K562 (cell line): ENCODE results near the gene HDAC9. TPM values are rescaled to one million over a fixed set of nuclear protein-coding genes. Genes with fewer than 3 reads are reported as not detected.

Source experiments
- ATAC-seq: fragments of 200-7000 bp; cut with Tn5 transposase; 3 replicates; pipeline ENCODE4 v1.9.1; 2020; ENCODE audit warnings: moderate library complexity
- BruUV-seq: library from RNA; stranded (reverse); fragments of 400-500 nt; replicated peaks from 2 replicates; lab custom pipeline; 2021; lab: Mats Ljungman, UMichigan
- CTCF ChIA-PET: fragments of 300-600 bp; formaldehyde crosslinking; extraction: SDS; loops from one replicate; lab custom pipeline; 2021; ENCODE audit warnings: low intra/inter-chr PET ratio; lab: Yijun Ruan, JAX
- POLR2A ChIA-PET: fragments of 300-600, 350-650 bp; sonication (Branson Sonifier 250); formaldehyde crosslinking; extraction: SDS; loops from one replicate; lab custom pipeline; 2021; ENCODE audit warnings: antibody characterized with exemption, inconsistent platforms; lab: Yijun Ruan, JAX
- DNase-seq, 4 experiments: peaks; one replicate each; pipeline versions ENCODE4 v3.0.0 to v3.0.0-alpha.2; 2011 to 2018; ENCODE audit warnings: low spot score in 3 of 4, mixed read lengths in 3 of 4; ENCODE audit errors: extremely low read depth in 1 of 4
- FAIRE-seq: peaks from 2 replicates; lab custom pipeline; 2011; peaks lifted over from hg19 to GRCh38; lab: Jason Lieb, UNC
- H2AFZ ChIP-seq: 2 replicates; pipeline ENCODE4 v1.6.0; 2011; ENCODE audit warnings: low read depth, low read length, control low read depth, inconsistent platforms
- H3K27ac ChIP-seq: fragments of 200-600 bp; 3 replicates; pipeline ENCODE4 v1.8.0; 2011; ENCODE audit warnings: low read depth, mild to moderate bottlenecking, control low read depth, inconsistent platforms, low read length, moderate library complexity, mixed read lengths; ENCODE audit errors: extremely low read depth
- H3K27me3 ChIP-seq, 2 experiments: fragments of 300-600 bp in 1 of 2; 2 replicates in 1 of 2; 3 replicates in 1 of 2; pipeline versions ENCODE4 v1.6.0 to v1.8.0; 2011; ENCODE audit warnings: inconsistent platforms in 2 of 2, low read length in 2 of 2, mild to moderate bottlenecking in 1 of 2, mixed read lengths in 1 of 2, moderate library complexity in 1 of 2; ENCODE audit not compliant: control insufficient read depth in 2 of 2, insufficient read depth in 2 of 2
- H3K36me3 ChIP-seq: fragments of 300-600 bp; 3 replicates; pipeline ENCODE4 v1.8.0; 2011; ENCODE audit warnings: mild to moderate bottlenecking, low read length, inconsistent platforms; ENCODE audit not compliant: control insufficient read depth, insufficient read depth
- H3K4me1 ChIP-seq, 2 experiments: fragments of 200-600 bp in 1 of 2; replicated peaks in 1 of 2; 2 replicates in 1 of 2; 3 replicates in 1 of 2; pipeline versions ENCODE4 v1.5.1 to v1.8.0; 2011; ENCODE audit warnings: inconsistent platforms in 2 of 2, low read length in 2 of 2, mild to moderate bottlenecking in 1 of 2, mixed read lengths in 1 of 2, moderate library complexity in 1 of 2; ENCODE audit not compliant: control insufficient read depth in 2 of 2, insufficient read depth in 2 of 2
- H3K4me2 ChIP-seq: 2 replicates; pipeline ENCODE4 v1.6.1; 2011; ENCODE audit warnings: low read length, control low read depth, inconsistent platforms, mixed read lengths; ENCODE audit not compliant: insufficient read depth
- H3K4me3 ChIP-seq: fragments of 200-600 bp; sonication (generic), shearing (Covaris generic); 2 replicates; pipeline ENCODE4 v1.5.1; 2016; ENCODE audit warnings: control low read depth, inconsistent platforms
- H3K79me2 ChIP-seq: fragments of 200-600 bp; 3 replicates; pipeline ENCODE4 v1.8.0; 2011; ENCODE audit warnings: low read length, inconsistent platforms; ENCODE audit not compliant: control insufficient read depth, insufficient read depth
- H3K9ac ChIP-seq, 2 experiments: 2 replicates each; pipeline versions ENCODE4 v1.6.0 to v1.6.1; 2011; ENCODE audit warnings: low read depth in 2 of 2, low read length in 2 of 2, control low read depth in 1 of 2, inconsistent platforms in 1 of 2, mild to moderate bottlenecking in 1 of 2, mixed read lengths in 1 of 2; ENCODE audit not compliant: insufficient read depth in 1 of 2
- H3K9me1 ChIP-seq: one replicate; pipeline ENCODE4 v1.6.0; 2011; ENCODE audit warnings: inconsistent platforms, mild to moderate bottlenecking, low read length, moderate library complexity; ENCODE audit not compliant: control insufficient read depth, insufficient read depth
- H3K9me3 ChIP-seq: replicated peaks from 2 replicates; pipeline ENCODE4 v1.5.1; 2011; ENCODE audit warnings: low read depth, low read length, inconsistent platforms; ENCODE audit not compliant: control insufficient read depth, insufficient read depth
- H4K20me1 ChIP-seq: replicated peaks from 2 replicates; pipeline ENCODE4 v1.6.1; 2011; ENCODE audit warnings: low read length, inconsistent platforms, mixed read lengths; ENCODE audit not compliant: control insufficient read depth, insufficient read depth
- HDAC2 ChIP-seq: fragments of 450-650 bp; IDR thresholded peaks from 2 replicates; pipeline ENCODE4 v1.6.1; 2016; ENCODE audit warnings: mild to moderate bottlenecking
- MED1 ChIP-seq: sonication (generic); formaldehyde crosslinking; IDR thresholded peaks from 2 replicates; pipeline ENCODE4 v1.8.1; 2023; ENCODE audit warnings: missing genetic modification reagents, borderline replicate concordance
- NFATC3 ChIP-seq: fragments of 450-650 bp; IDR thresholded peaks from 2 replicates; pipeline ENCODE4 v1.6.1; 2017; ENCODE audit warnings: mild to moderate bottlenecking
- SIX5 ChIP-seq, 2 experiments: IDR thresholded peaks; 2 replicates each; pipeline ENCODE4 v1.6.1; 2011; ENCODE audit warnings: low read length in 2 of 2, borderline replicate concordance in 1 of 2, low read depth in 1 of 2, mild to moderate bottlenecking in 1 of 2, moderate library complexity in 1 of 2; ENCODE audit not compliant: insufficient read depth in 1 of 2
- XRCC4 ChIP-seq: IDR thresholded peaks from one replicate; pipeline ENCODE4 v1.6.1; 2011; ENCODE audit not compliant: insufficient read depth, insufficient read length; ENCODE audit errors: extremely low read depth
- XRCC5 ChIP-seq: fragments of 200-400 bp; formaldehyde crosslinking; IDR thresholded peaks from 2 replicates; pipeline ENCODE4 v1.6.1; 2017; ENCODE audit warnings: low read depth, mild to moderate bottlenecking, low read length
- ZNF239 ChIP-seq: fragments of 250-450 bp; sonication (Bioruptor Pico); IDR thresholded peaks from 2 replicates; pipeline ENCODE4 v1.4.0; 2020; ENCODE audit warnings: mild to moderate bottlenecking
- ZNF589 ChIP-seq: fragments of 200-800 bp; sonication (Bioruptor generic); IDR thresholded peaks from 2 replicates; pipeline ENCODE4 v1.6.1; 2016; ENCODE audit warnings: low read depth, missing genetic modification characterization, missing compliant biosample characterization
- ZNF696 ChIP-seq: fragments of 250-450 bp; sonication (Bioruptor Pico); conservative IDR thresholded peaks from 2 replicates; pipeline ENCODE4 v1.4.0; 2020; ENCODE audit warnings: mild to moderate bottlenecking, moderate library complexity
- ZNF778 ChIP-seq: fragments of 450-650 bp; formaldehyde crosslinking; IDR thresholded peaks from 2 replicates; pipeline ENCODE4 v1.4.0; 2020; ENCODE audit warnings: mild to moderate bottlenecking, moderate library complexity
- WGBS: fragments of 100-300 bp; shearing (Covaris generic); methylation state at CpG from one replicate; pipeline ENCODE4 v1.1.6; 2016; ENCODE audit warnings: low coverage, mixed read lengths; ENCODE audit not compliant: insufficient coverage; ENCODE audit errors: missing lambda C conversion rate; 5-methylcytosine and 5-hydroxymethylcytosine counted together
- in situ Hi-C: fragments of 300-500 bp; cut with MboI; formaldehyde crosslinking; loops from 4 replicates; pipeline ENCODE4 v1.15.0; 2018; ENCODE audit warnings: inconsistent platforms, mixed read lengths
- intact Hi-C: fragments of 100-400 bp; cut with micrococcal nuclease; formaldehyde crosslinking; loops from 2 replicates; pipeline ENCODE4 v1.14.2; 2022
- polyA plus RNA-seq, 8 experiments: library from polyadenylated mRNA; depleted of rRNA in 4 of 8; stranded (reverse) in 5 of 8; unstranded in 3 of 8; fragments of >200 nt; fragmentation: Nextera tagmentation in 2 of 8; fragmentation: Illumina TruSeq in 1 of 8; extraction: Ambion mirVana in 2 of 8; extraction: Trizol in 1 of 8; gene quantifications; 2 replicates each; pipeline versions ENCODE4 v1.2.1 to v1.2.3, GENCODE V29; 2011 to 2014; ENCODE audit warnings: inconsistent platforms in 1 of 8, missing spikeins in 1 of 8
- total RNA-seq, 7 experiments: library from RNA; depleted of rRNA in 6 of 7; stranded (reverse); fragments of >200 nt in 6 of 7; fragmentation: Illumina TruSeq in 2 of 7; extraction: Trizol in 2 of 7; gene quantifications; 2 replicates each; pipeline versions ENCODE4 v1.2.1 to v1.2.3, GENCODE V29; 2011 to 2021; ENCODE audit warnings: low replicate concordance in 1 of 7
- TF ChIP-seq, protein P1 (sequence below): fragments of 200-400 bp; formaldehyde crosslinking; IDR thresholded peaks from 2 replicates; pipeline ENCODE4 v1.6.1; 2017; ENCODE audit warnings: mild to moderate bottlenecking, low read depth, low read length, moderate library complexity
- TF ChIP-seq, protein P2 (sequence below): fragments of 200-800 bp; sonication (Bioruptor generic); IDR thresholded peaks from 2 replicates; pipeline ENCODE4 v1.6.1; 2016; ENCODE audit warnings: missing genetic modification characterization, missing compliant biosample characterization

Gene HDAC9
- total and polyA plus RNA-seq, 9 of the 15 experiments (the other 6 are each of a cell fraction or from before 2014, with no cell fraction given), result 0.08 to 0.91 (median 0.33) TPM

DNA sequence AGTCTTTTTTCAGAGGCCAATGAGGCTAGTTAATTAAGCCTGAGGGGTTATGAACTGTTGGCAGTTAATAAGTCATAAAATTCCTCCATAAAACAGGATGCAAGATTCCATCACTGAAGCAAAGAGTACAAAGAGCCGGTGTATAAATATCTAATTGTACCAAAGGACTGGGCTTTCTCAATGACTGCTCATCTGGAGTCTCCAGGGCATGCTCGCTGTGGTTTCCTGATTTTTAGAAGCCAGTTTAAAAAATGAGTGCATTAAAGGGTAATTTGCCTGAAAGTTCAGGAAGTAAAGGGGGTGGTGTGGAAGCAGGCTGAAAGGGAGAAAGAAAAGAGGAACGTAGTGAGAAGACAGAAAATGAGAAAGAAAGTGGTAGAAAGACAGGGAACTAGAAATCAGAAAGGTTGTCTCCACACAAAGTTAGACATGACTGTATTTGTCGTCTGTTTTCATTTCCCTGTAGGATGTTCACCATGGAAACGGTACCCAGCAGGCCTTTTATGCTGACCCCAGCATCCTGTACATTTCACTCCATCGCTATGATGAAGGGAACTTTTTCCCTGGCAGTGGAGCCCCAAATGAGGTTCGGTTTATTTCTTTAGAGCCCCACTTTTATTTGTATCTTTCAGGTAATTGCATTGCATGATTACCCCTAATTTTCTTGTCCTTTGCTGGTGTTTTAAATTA, 339.6 kb downstream of the HDAC9 start (continued):
- TF ChIP-seq SIX5 (IDR thresholded peaks at IDR 0.05; ENCODE audit: borderline replicate concordance in 1 of 2, insufficient read depth in 1 of 2, low read depth in 1 of 2, low read length in 2 of 2), result no peak

DNA sequence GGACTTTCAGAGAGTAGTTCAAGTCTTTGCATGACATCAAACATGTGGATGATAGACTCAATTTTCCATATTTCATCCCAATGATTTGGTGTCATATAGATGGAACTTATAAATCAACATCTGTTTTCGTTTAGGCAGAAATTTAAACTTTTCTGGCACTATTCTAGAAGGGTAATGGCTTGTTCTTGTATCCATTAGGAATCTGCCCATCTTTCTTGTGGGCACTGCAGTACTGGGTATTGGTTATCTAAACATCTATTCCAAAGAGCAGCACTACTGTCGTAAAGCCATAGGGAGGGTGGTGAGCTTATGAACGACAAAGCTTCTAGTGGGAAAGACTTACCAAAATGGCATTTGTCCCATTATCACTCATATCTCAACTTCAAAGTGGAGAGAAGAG, 348.4 kb downstream of the HDAC9 start:
- H3K9me1 ChIP-seq, result no peaks in the 10 kb centered on the region
- no peak for ATAC-seq
- no peaks in the 10 kb centered on the region for H3K9me3 ChIP-seq
- H3K27me3 ChIP-seq, result no peaks in the 10 kb centered on the region
- H2AFZ ChIP-seq, result no peak overlapping the region
- no peaks in the 10 kb centered on the region for H4K20me1 ChIP-seq
- H3K9ac ChIP-seq, result no peak overlapping the region
- H3K27ac ChIP-seq, result no peak overlapping the region
- H3K4me3 ChIP-seq, result no peak overlapping the region
- H3K4me2 ChIP-seq, result no peak overlapping the region
- DNase-seq, result no peak
- ChIA-PET CTCF (no interaction called here), POLR2A (no interaction called here)
- no peaks in the 10 kb centered on the region for H3K4me1 ChIP-seq
- FAIRE-seq, result no peak
- intact Hi-C loops, result no loop called here
- BruUV-seq, result no TSS peak
- H3K36me3 ChIP-seq, result no peaks in the 10 kb centered on the region
- 0% methylated on average over 3 of the region's 3 CpGs for WGBS
- no peaks in the 10 kb centered on the region for H3K79me2 ChIP-seq
- in situ Hi-C loops, result no loop called here
- TF ChIP-seq XRCC5 (no peak), ZNF696 (CRISPR knock-in tag) (no peak), MED1 (CRISPR knock-in tag) (no peak), ZNF589 (no peak), HDAC2 (no peak), XRCC4 (no peak), ZNF239 (CRISPR knock-in tag) (no peak), ZNF778 (CRISPR knock-in tag) (no peak), NFATC3 (no peak)
- TF ChIP-seq, protein P1, sequence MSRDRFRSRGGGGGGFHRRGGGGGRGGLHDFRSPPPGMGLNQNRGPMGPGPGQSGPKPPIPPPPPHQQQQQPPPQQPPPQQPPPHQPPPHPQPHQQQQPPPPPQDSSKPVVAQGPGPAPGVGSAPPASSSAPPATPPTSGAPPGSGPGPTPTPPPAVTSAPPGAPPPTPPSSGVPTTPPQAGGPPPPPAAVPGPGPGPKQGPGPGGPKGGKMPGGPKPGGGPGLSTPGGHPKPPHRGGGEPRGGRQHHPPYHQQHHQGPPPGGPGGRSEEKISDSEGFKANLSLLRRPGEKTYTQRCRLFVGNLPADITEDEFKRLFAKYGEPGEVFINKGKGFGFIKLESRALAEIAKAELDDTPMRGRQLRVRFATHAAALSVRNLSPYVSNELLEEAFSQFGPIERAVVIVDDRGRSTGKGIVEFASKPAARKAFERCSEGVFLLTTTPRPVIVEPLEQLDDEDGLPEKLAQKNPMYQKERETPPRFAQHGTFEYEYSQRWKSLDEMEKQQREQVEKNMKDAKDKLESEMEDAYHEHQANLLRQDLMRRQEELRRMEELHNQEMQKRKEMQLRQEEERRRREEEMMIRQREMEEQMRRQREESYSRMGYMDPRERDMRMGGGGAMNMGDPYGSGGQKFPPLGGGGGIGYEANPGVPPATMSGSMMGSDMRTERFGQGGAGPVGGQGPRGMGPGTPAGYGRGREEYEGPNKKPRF, result no peak
- TF ChIP-seq, protein P2, sequence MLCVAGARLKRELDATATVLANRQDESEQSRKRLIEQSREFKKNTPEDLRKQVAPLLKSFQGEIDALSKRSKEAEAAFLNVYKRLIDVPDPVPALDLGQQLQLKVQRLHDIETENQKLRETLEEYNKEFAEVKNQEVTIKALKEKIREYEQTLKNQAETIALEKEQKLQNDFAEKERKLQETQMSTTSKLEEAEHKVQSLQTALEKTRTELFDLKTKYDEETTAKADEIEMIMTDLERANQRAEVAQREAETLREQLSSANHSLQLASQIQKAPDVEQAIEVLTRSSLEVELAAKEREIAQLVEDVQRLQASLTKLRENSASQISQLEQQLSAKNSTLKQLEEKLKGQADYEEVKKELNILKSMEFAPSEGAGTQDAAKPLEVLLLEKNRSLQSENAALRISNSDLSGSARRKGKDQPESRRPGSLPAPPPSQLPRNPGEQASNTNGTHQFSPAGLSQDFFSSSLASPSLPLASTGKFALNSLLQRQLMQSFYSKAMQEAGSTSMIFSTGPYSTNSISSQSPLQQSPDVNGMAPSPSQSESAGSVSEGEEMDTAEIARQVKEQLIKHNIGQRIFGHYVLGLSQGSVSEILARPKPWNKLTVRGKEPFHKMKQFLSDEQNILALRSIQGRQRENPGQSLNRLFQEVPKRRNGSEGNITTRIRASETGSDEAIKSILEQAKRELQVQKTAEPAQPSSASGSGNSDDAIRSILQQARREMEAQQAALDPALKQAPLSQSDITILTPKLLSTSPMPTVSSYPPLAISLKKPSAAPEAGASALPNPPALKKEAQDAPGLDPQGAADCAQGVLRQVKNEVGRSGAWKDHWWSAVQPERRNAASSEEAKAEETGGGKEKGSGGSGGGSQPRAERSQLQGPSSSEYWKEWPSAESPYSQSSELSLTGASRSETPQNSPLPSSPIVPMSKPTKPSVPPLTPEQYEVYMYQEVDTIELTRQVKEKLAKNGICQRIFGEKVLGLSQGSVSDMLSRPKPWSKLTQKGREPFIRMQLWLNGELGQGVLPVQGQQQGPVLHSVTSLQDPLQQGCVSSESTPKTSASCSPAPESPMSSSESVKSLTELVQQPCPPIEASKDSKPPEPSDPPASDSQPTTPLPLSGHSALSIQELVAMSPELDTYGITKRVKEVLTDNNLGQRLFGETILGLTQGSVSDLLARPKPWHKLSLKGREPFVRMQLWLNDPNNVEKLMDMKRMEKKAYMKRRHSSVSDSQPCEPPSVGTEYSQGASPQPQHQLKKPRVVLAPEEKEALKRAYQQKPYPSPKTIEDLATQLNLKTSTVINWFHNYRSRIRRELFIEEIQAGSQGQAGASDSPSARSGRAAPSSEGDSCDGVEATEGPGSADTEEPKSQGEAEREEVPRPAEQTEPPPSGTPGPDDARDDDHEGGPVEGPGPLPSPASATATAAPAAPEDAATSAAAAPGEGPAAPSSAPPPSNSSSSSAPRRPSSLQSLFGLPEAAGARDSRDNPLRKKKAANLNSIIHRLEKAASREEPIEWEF (CRISPR knock-in tag), result no peak
